LNCaP clone FGC (cell line): ENCODE results near the gene ENHO.

Source experiments
- DNase-seq: peaks from one replicate; pipeline ENCODE4 v3.0.0-alpha.2; 2011; ENCODE audit warnings: low read depth
- H3K4me3 ChIP-seq: 2 replicates; pipeline ENCODE4 v1.5.1; 2011; ENCODE audit warnings: mild to moderate bottlenecking, low read depth, low read length, control low read depth
- TF ChIP-seq, protein P1 (sequence below): IDR thresholded peaks from 2 replicates; pipeline ENCODE4 v1.5.1; 2012; ENCODE audit warnings: mild to moderate bottlenecking; ENCODE audit not compliant: control insufficient read depth, insufficient read depth; ENCODE audit errors: extremely low read depth

Gene ENHO

GRCh38 chr9:34515959-34516358 is 6.8 kb downstream of the ENHO start:
- DNase-seq = no peak
- TF ChIP-seq, protein P1, sequence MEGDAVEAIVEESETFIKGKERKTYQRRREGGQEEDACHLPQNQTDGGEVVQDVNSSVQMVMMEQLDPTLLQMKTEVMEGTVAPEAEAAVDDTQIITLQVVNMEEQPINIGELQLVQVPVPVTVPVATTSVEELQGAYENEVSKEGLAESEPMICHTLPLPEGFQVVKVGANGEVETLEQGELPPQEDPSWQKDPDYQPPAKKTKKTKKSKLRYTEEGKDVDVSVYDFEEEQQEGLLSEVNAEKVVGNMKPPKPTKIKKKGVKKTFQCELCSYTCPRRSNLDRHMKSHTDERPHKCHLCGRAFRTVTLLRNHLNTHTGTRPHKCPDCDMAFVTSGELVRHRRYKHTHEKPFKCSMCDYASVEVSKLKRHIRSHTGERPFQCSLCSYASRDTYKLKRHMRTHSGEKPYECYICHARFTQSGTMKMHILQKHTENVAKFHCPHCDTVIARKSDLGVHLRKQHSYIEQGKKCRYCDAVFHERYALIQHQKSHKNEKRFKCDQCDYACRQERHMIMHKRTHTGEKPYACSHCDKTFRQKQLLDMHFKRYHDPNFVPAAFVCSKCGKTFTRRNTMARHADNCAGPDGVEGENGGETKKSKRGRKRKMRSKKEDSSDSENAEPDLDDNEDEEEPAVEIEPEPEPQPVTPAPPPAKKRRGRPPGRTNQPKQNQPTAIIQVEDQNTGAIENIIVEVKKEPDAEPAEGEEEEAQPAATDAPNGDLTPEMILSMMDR = no peak
- H3K4me3 ChIP-seq = no peak overlapping the region

DNA sequence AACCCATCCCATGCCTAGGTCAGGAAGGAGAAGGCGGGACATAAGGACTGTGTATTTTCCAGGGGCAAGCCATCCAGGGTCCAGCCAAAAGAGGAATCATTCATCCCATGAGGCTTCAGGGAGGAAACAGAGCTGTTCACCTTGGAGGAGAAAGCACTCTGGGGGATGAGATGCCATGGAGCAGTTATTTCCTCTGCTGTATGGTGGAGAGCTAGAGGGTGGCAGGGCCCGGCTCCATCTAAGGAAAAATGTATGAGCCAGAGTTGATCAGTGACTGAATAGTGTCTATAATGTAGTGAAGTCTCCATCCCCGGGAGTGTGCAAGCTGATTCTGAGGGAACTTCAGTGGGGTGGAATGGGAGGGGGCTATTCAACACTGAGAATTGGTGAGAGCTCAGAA is 8.0 kb downstream of the ENHO start:
- H3K4me3 ChIP-seq = no peak overlapping the region
- DNase-seq = no peak
- TF ChIP-seq, protein P1 = no peak

GRCh38 chr9:34514401-34514800 is 8.4 kb downstream of the ENHO start:
- DNase-seq = no peak
- H3K4me3 ChIP-seq = no peak overlapping the region
- TF ChIP-seq, protein P1 = no peak

- TF ChIP-seq, protein P1 = peak; percentile 42
- peak; percentile 50 for DNase-seq
- no peak overlapping the region for H3K4me3 ChIP-seq
Measured at GRCh38 chr9:34513567-34514214, 9.1 kb downstream of the ENHO start.

- TF ChIP-seq, protein P1 = no peak
- H3K4me3 ChIP-seq = no peak overlapping the region
- DNase-seq = peak; percentile 28
Measured at GRCh38 chr9:34512131-34513078, 10.4 kb downstream of the ENHO start.

DNA sequence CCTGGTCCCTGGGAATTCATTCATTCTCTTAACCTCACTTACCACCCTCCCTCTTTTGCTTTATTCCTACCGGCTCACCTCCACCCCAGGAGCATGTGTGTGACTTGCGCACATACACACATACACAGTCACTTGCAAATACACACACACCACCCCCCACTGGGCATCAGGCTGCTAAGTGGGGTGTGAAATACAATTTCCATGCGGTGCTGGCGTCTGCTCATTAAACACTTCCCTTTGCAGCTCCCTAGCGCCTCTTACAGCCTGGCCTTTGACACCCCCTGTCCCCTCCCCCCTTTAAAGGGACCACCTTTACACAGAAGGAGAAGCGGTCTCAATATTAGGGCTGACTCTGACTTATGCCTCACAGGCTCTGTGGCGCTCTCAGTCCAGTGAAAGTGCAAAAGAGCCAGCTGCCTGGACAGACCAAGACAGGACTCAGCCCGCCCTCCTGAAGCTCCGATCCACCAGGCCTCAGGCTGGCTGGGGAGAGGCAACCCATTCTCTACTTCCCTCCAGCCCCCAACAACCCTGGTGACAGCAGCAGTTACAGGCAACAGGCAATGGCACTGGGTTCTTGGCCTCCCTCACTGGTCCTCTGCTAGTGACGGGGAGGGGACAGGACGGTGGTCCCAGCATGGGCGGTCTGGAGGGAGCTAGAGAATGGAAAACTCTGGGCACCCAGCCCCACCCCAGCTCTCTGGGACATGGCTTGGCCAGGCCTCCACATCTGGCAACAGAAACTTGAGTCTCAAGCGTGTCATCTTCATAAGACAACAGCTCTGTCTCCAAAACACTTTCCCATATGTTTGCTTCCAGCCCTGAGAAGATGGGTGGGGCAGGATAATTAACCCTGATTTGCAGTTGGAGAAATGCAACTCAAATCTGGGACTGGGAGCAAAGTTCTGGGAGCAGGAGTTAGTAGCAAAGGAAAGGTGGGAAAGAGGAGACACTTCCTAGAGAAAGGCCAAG is 12.0 kb downstream of the ENHO start:
- DNase-seq = no peak
- H3K4me3 ChIP-seq = no peak overlapping the region
- TF ChIP-seq, protein P1 = no peak
